ENCODE data around the gene INSL3. TPM values are rescaled to one million over a fixed set of nuclear protein-coding genes. Genes with fewer than 3 reads are reported as not detected.
"Not testable (repeated sequence)": the region's sequence is repeated elsewhere in the genome, so short reads cannot be mapped to it uniquely, and the experiment has no call there.

Gene INSL3
- total RNA-seq, 3 donors from 2014 or later: 8.1 to 9.4 (median 9.1) TPM

GRCh38 chr19:17794412-17794730 lies 26.9 kb downstream of the INSL3 start:
- no peaks in the 10 kb centered on the region for H3K36me3 Mint-ChIP-seq (ENCODE audit: insufficient read depth)
- H3K4me1 Mint-ChIP-seq (ENCODE audit: low read depth): peaks cover 58% of the 10 kb centered on the region
- H3K27me3 Mint-ChIP-seq (ENCODE audit: low read depth): peaks cover 7% of the 10 kb centered on the region
- peak overlapping the region; percentile 46 for H3K4me3 Mint-ChIP-seq
- ATAC-seq (no peak), DNase-seq (no peak)
- H3K9me3 Mint-ChIP-seq: no peaks in the 10 kb centered on the region

GRCh38 chr19:17790059-17790780 lies 31.1 kb downstream of the INSL3 start:
- Mint-ChIP-seq H3K4me3 (no peak overlapping the region), H3K27me3 (ENCODE audit: low read depth) (peaks cover 2% of the 10 kb centered on the region)

GRCh38 chr19:17788632-17789031 lies 32.7 kb downstream of the INSL3 start:
- Mint-ChIP-seq H3K4me3 (no peak overlapping the region), H3K4me1 (ENCODE audit: low read depth) (peaks cover 30% of the 10 kb centered on the region), H3K9me3 (no peaks in the 10 kb centered on the region), H3K36me3 (ENCODE audit: insufficient read depth) (peaks cover 16% of the 10 kb centered on the region), H3K27me3 (ENCODE audit: low read depth) (no peaks in the 10 kb centered on the region)
- DNase-seq (no peak), ATAC-seq (no peak)

More at GRCh38 chr19:17790059-17790780, 31.1 kb downstream of the INSL3 start:
- Mint-ChIP-seq H3K9me3 (no peaks in the 10 kb centered on the region), H3K4me1 (ENCODE audit: low read depth) (peaks cover 36% of the 10 kb centered on the region), H3K36me3 (ENCODE audit: insufficient read depth) (peaks cover 9% of the 10 kb centered on the region)
- ATAC-seq: peak in 1 of 2 donors; percentile 16
- no peak for DNase-seq

- peaks cover 24% of the 10 kb centered on the region for H3K4me1 Mint-ChIP-seq (ENCODE audit: low read depth)
- DNase-seq (no peak), ATAC-seq (no peak)
- peaks cover 19% of the 10 kb centered on the region for H3K36me3 Mint-ChIP-seq (ENCODE audit: insufficient read depth)
- no peaks in the 10 kb centered on the region for H3K9me3 Mint-ChIP-seq
- no peaks in the 10 kb centered on the region for H3K27me3 Mint-ChIP-seq (ENCODE audit: low read depth)
- H3K4me3 Mint-ChIP-seq: no peak overlapping the region
Measured at GRCh38 chr19:17787274-17787913, 33.9 kb downstream of the INSL3 start.

GRCh38 chr19:17784201-17785008 lies 36.9 kb downstream of the INSL3 start:
- peak; percentile 70 for DNase-seq

DNA sequence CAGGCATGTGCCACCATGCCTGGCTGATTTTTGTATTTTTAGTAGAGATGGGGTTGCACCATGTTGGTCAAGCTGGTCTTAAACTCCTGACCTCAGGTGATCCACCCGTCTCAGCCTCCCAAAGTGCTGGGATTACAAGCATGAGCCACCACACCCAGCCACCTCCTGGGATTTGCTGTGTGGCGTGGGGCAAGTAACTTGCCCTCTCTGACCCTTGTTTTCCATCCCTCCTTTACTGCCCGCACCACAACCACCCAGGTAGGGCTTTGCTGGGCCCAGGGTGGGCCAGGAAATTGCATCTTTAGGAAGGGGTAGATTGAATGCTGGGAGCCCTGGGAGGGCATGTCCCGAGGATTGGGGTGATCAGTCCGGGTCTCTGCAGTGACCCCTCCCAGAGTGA lies 37.6 kb downstream of the INSL3 start:
- H3K9me3 Mint-ChIP-seq; ATAC-seq; H3K27me3 Mint-ChIP-seq (ENCODE audit: low read depth); H3K4me3 Mint-ChIP-seq; H3K4me1 Mint-ChIP-seq (ENCODE audit: low read depth); DNase-seq: not testable (repeated sequence)
- peaks cover 20% of the 10 kb centered on the region for H3K36me3 Mint-ChIP-seq (ENCODE audit: insufficient read depth)

More at GRCh38 chr19:17784201-17785008, 36.9 kb downstream of the INSL3 start:
- Mint-ChIP-seq H3K36me3 (ENCODE audit: insufficient read depth) (peaks cover 21% of the 10 kb centered on the region), H3K27me3 (ENCODE audit: low read depth) (no peaks in the 10 kb centered on the region), H3K9me3 (no peaks in the 10 kb centered on the region), H3K4me3 (no peak overlapping the region), H3K4me1 (ENCODE audit: low read depth) (peaks cover 9% of the 10 kb centered on the region)
- peak; percentile 55 to 64 for ATAC-seq

DNA sequence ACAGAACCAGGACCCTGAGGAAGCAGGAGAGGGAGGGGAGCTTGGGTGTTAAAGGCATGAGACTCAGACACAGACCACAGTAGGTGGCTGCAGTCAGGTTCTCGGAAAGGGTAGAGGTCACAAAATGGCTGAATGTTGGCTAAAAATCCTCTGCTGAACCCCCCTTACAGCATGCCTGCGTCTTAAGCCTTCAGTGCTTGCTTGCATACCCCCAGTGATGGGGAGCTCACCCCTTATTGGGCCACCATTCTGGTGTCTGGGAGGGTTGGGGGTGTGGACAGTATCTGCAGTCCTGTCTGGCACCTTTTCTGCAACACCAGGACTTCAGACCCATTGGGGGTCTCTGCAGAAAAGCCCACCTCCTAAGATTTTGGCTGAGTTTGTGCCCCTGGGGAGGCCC lies 40.5 kb downstream of the INSL3 start:
- peaks cover 14% of the 10 kb centered on the region for H3K4me1 Mint-ChIP-seq (ENCODE audit: low read depth)
- no peaks in the 10 kb centered on the region for H3K27me3 Mint-ChIP-seq (ENCODE audit: low read depth)
- H3K36me3 Mint-ChIP-seq (ENCODE audit: insufficient read depth): peaks cover 18% of the 10 kb centered on the region
- no peaks in the 10 kb centered on the region for H3K9me3 Mint-ChIP-seq
- DNase-seq (no peak), ATAC-seq (no peak)
- no peak overlapping the region for H3K4me3 Mint-ChIP-seq

DNA sequence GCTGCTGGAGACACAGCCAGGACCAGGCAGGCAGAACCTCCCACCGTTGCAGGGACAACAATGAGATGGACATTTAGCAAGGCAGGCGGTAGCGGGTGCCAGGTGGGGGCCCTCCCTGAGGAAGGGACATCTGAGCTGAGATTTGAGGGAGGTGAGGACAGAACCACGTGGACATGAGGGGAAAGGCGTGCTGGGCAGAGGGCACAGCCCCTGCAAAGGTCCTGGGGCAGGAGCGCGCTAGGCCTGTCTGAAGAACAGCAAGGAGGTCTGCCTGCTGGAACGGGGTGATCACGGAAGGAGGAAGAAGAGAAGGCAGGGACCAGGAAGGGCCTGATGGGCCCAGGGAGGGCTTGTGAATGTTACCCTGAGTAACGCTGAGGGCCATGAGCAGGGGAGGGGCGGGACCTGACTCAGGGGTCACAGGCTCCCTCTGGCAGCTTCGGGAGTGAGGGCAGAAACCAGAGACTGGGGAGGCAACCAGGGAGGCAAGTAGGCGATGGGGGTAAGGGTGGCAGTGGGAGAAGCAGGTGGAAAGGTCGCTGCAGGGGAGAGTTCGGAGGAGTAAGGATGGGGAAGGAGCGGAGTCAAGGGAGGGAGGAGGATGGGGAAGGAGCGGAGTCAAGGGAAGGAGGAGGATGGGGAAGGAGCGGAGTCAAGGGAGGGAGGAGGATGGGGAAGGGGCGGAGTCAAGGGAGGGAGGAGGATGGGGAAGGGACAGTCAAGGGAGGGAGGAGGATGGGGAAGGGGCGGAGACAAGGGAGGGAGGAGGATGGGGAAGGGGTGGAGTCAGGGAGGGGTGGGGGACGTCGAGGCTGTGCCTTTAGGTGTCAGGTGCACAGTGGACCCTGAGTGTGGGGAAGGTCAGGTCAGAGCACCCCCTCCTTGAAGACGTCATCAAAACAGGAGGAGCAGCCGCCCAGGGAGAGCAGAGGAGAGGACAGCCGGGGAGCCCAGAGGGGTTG lies 42.1 kb downstream of the INSL3 start:
- no peak for ATAC-seq
- no peaks in the 10 kb centered on the region for H3K9me3 Mint-ChIP-seq
- no peaks in the 10 kb centered on the region for H3K27me3 Mint-ChIP-seq (ENCODE audit: low read depth)
- no peak for DNase-seq
- H3K4me1 Mint-ChIP-seq (ENCODE audit: low read depth): peaks cover 14% of the 10 kb centered on the region
- H3K4me3 Mint-ChIP-seq: no peak overlapping the region
- H3K36me3 Mint-ChIP-seq (ENCODE audit: insufficient read depth): peaks cover 19% of the 10 kb centered on the region

- Mint-ChIP-seq H3K27me3 (ENCODE audit: low read depth) (no peaks in the 10 kb centered on the region), H3K36me3 (ENCODE audit: insufficient read depth) (peaks cover 20% of the 10 kb centered on the region), H3K4me3 (no peak overlapping the region), H3K4me1 (ENCODE audit: low read depth) (peaks cover 12% of the 10 kb centered on the region), H3K9me3 (no peaks in the 10 kb centered on the region)
- DNase-seq: no peak
- ATAC-seq: peak; percentile 61 to 71
Measured at GRCh38 chr19:17778251-17778967, 42.9 kb downstream of the INSL3 start.

DNA sequence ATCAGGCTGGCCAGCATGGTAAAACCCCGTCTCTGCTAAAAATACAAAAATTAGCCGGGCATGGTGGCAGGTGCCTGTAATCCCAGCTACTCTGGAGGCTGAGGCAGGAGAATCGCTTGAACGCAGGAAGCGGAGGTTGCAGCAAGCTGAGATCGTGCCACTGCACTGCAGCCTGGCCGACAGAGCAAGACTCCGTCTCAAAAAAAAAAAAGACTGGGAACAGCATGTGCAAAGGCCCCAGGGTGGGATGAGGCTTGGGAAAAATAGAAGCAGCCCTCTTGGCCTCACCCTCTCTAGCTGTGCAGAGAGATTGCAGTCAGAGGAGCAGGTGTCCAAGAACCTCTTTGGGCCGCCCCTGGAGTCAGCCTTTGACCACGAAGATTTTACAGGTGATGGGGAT lies 43.5 kb downstream of the INSL3 start:
- not testable (repeated sequence) for ATAC-seq; DNase-seq; H3K27me3 Mint-ChIP-seq (ENCODE audit: low read depth); H3K4me3 Mint-ChIP-seq; H3K9me3 Mint-ChIP-seq
- H3K4me1 Mint-ChIP-seq (ENCODE audit: low read depth): peaks cover 12% of the 10 kb centered on the region
- peaks cover 24% of the 10 kb centered on the region for H3K36me3 Mint-ChIP-seq (ENCODE audit: insufficient read depth)

- Mint-ChIP-seq H3K4me3 (no peak overlapping the region), H3K36me3 (ENCODE audit: insufficient read depth) (peaks cover 24% of the 10 kb centered on the region)
- no peak for ATAC-seq
Measured at GRCh38 chr19:17775991-17776803, 45.1 kb downstream of the INSL3 start.

DNA sequence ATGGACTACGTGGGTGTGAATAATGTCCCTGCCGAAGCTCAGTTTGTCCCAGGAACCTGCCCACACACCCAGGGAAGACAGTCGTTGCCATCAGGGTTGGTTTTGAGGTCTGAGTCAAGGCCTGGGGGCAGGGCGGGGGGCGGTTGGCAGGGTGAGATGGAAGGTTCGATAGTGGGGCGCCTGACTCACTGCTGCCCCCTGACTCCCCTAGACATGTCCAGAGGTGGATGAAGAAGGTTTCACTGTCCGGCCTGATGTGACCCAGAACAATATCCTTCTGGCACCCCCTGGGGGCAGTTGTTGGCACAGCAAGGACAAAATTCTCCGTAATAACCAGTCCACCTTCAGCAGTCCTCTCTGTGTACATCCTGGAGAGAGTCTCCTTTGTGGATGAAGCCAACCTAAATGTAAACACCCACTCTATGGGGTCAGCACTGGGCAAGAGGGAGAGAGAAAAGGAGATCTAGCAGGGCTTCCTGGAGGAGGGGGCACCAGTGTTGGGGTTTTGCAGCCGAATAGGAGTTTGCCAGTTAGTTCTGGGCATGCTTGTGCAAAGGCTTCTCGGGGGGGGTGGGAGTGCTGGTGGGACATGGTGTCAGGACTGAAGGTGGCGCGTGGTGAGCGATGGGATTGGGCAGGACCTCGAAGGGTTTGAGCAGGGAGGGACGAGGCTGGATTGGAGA lies 45.9 kb downstream of the INSL3 start:
- H3K36me3 Mint-ChIP-seq (ENCODE audit: insufficient read depth): peaks cover 24% of the 10 kb centered on the region

More at GRCh38 chr19:17775991-17776803, 45.1 kb downstream of the INSL3 start:
- H3K9me3 Mint-ChIP-seq: no peaks in the 10 kb centered on the region
- DNase-seq: no peak
- no peaks in the 10 kb centered on the region for H3K27me3 Mint-ChIP-seq (ENCODE audit: low read depth)
- peaks cover 12% of the 10 kb centered on the region for H3K4me1 Mint-ChIP-seq (ENCODE audit: low read depth)

More for the DNA sequence above, 45.9 kb downstream of the INSL3 start:
- Mint-ChIP-seq H3K27me3 (ENCODE audit: low read depth) (no peaks in the 10 kb centered on the region), H3K9me3 (no peaks in the 10 kb centered on the region), H3K4me3 (no peak overlapping the region), H3K4me1 (ENCODE audit: low read depth) (peaks cover 12% of the 10 kb centered on the region)
- DNase-seq (peak; percentile 29), ATAC-seq (no peak)
